HepG2 (cell line): ENCODE measurements around the gene EGLN1.

Experiments used
- ARID5B ChIP-seq: IDR thresholded peaks from 2 replicates; pipeline ENCODE4 v1.4.0; 2020; ENCODE audit warnings: mild to moderate bottlenecking, missing genetic modification reagents
- BCL6 ChIP-seq: IDR thresholded peaks from 2 replicates; pipeline ENCODE4 v1.6.1; 2016; ENCODE audit warnings: missing genetic modification reagents, missing compliant biosample characterization
- EP300 ChIP-seq, 3 experiments: sonication (generic) in 1 of 3; formaldehyde crosslinking in 1 of 3; IDR thresholded peaks; 2 replicates each; pipeline versions ENCODE4 v1.5.1 to v1.6.1; 2011 to 2020; ENCODE audit warnings: low read depth in 2 of 3, low read length in 2 of 3, borderline replicate concordance in 1 of 3, improper control_type of control experiment in 1 of 3, mild to moderate bottlenecking in 1 of 3, missing genetic modification reagents in 1 of 3, moderate library complexity in 1 of 3
- HNRNPL ChIP-seq: fragments of 200-400 bp; formaldehyde crosslinking; IDR thresholded peaks from 2 replicates; pipeline ENCODE4 v1.6.1; 2017; ENCODE audit warnings: mild to moderate bottlenecking, low read depth, low read length
- HOXA3 ChIP-seq: sonication (generic); formaldehyde crosslinking; IDR thresholded peaks from 2 replicates; pipeline ENCODE4 v1.5.0; 2020; ENCODE audit warnings: missing genetic modification reagents
- JUN ChIP-seq: sonication (generic); formaldehyde crosslinking; IDR thresholded peaks from 2 replicates; pipeline ENCODE4 v1.4.0; 2020; ENCODE audit warnings: mild to moderate bottlenecking, missing genetic modification reagents
- MAX ChIP-seq: IDR thresholded peaks from 2 replicates; pipeline ENCODE4 v1.6.1; 2012; ENCODE audit warnings: inconsistent platforms
- NR2F2 ChIP-seq: IDR thresholded peaks from 2 replicates; pipeline ENCODE4 v1.6.1; 2012; ENCODE audit warnings: low read depth, inconsistent platforms, borderline replicate concordance
- POLR2A ChIP-seq, 2 experiments: IDR thresholded peaks; 2 replicates each; pipeline ENCODE4 v1.6.1; 2011; ENCODE audit warnings: low read depth in 2 of 2, low read length in 2 of 2, mild to moderate bottlenecking in 1 of 2, moderate library complexity in 1 of 2; ENCODE audit not compliant: insufficient read depth in 1 of 2
- ZFP36 ChIP-seq: fragments of 150-350 bp; IDR thresholded peaks from 2 replicates; pipeline ENCODE4 v1.6.1; 2018; ENCODE audit warnings: borderline replicate concordance, low read length, low read depth; ENCODE audit not compliant: partially characterized antibody
- ZNF44 ChIP-seq: sonication (generic); formaldehyde crosslinking; IDR thresholded peaks from 2 replicates; pipeline ENCODE4 v1.5.1; 2020; ENCODE audit warnings: mild to moderate bottlenecking, missing genetic modification reagents
- ZNF460 ChIP-seq: sonication (generic); formaldehyde crosslinking; IDR thresholded peaks from 2 replicates; pipeline ENCODE4 v1.5.1; 2020; ENCODE audit warnings: missing genetic modification reagents, mild to moderate bottlenecking, borderline replicate concordance
- TF ChIP-seq, protein P1 (sequence below): sonication (generic); formaldehyde crosslinking; IDR thresholded peaks from 2 replicates; pipeline ENCODE4 v1.5.0; 2020; ENCODE audit warnings: mild to moderate bottlenecking, missing genetic modification reagents, moderate library complexity
- TF ChIP-seq, protein P2 (sequence below): sonication (generic); formaldehyde crosslinking; IDR thresholded peaks from 2 replicates; pipeline ENCODE4 v1.4.0; 2020; ENCODE audit warnings: low read depth, mild to moderate bottlenecking, missing genetic modification reagents

- TF ChIP-seq ZNF44 (CRISPR knock-in tag) (no peak), EP300 (IDR thresholded peaks at IDR 0.05; ENCODE audit: low read depth in 2 of 2, low read length in 2 of 2) (no peak), EP300 (CRISPR knock-in tag; IDR thresholded peaks at IDR 0.05; ENCODE audit: borderline replicate concordance) (no peak), ARID5B (no peak), ZFP36 (no peak), BCL6 (CRISPR knock-in tag) (no peak), NR2F2 (no peak), ZNF460 (CRISPR knock-in tag) (no peak), POLR2A (IDR thresholded peaks at IDR 0.05; ENCODE audit: insufficient read depth in 1 of 2, low read depth in 2 of 2, low read length in 2 of 2) (no peak), MAX (no peak), HOXA3 (CRISPR knock-in tag) (no peak), HNRNPL (no peak), JUN (CRISPR knock-in tag) (no peak)
- TF ChIP-seq, protein P1, sequence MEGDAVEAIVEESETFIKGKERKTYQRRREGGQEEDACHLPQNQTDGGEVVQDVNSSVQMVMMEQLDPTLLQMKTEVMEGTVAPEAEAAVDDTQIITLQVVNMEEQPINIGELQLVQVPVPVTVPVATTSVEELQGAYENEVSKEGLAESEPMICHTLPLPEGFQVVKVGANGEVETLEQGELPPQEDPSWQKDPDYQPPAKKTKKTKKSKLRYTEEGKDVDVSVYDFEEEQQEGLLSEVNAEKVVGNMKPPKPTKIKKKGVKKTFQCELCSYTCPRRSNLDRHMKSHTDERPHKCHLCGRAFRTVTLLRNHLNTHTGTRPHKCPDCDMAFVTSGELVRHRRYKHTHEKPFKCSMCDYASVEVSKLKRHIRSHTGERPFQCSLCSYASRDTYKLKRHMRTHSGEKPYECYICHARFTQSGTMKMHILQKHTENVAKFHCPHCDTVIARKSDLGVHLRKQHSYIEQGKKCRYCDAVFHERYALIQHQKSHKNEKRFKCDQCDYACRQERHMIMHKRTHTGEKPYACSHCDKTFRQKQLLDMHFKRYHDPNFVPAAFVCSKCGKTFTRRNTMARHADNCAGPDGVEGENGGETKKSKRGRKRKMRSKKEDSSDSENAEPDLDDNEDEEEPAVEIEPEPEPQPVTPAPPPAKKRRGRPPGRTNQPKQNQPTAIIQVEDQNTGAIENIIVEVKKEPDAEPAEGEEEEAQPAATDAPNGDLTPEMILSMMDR (CRISPR knock-in tag): no peak
- TF ChIP-seq, protein P2, sequence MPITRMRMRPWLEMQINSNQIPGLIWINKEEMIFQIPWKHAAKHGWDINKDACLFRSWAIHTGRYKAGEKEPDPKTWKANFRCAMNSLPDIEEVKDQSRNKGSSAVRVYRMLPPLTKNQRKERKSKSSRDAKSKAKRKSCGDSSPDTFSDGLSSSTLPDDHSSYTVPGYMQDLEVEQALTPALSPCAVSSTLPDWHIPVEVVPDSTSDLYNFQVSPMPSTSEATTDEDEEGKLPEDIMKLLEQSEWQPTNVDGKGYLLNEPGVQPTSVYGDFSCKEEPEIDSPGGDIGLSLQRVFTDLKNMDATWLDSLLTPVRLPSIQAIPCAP (CRISPR knock-in tag): no peak
Measured at GRCh38 chr1:231386466-231386865, 35.6 kb downstream of the EGLN1 start.
